A673 (cell line): ENCODE results near the gene RPS2. TPM values are rescaled to one million over a fixed set of nuclear protein-coding genes. Genes with fewer than 3 reads are reported as not detected.

Source experiments
- BruUV-seq: library from RNA; stranded (reverse); fragments of 400-500 nt; replicated peaks from 2 replicates; lab custom pipeline; 2021; lab: Mats Ljungman, UMichigan
- CTCF ChIA-PET: fragments of 300-600 bp; sonication (Branson Sonifier 250); formaldehyde crosslinking; loops from one replicate; lab custom pipeline; 2022; ENCODE audit warnings: antibody characterized with exemption; lab: Charles Lee
- POLR2A ChIA-PET: fragments of 300-600 bp; sonication (Branson Sonifier 250); formaldehyde crosslinking; loops from one replicate; lab custom pipeline; 2022; ENCODE audit warnings: antibody characterized with exemption; ENCODE audit not compliant: low non-redundant PET; lab: Charles Lee
- DNase-seq: peaks from one replicate; pipeline ENCODE4 v3.0.0-alpha.2; 2015; ENCODE audit warnings: low spot score
- H3K27ac ChIP-seq: fragments of 200-600 bp; sonication (generic); 2 replicates; pipeline ENCODE4 v1.5.1; 2016; ENCODE audit warnings: mixed run types, low read depth, mild to moderate bottlenecking, mixed read lengths, antibody characterized with exemption, low read length; ENCODE audit not compliant: poor library complexity, severe bottlenecking
- H3K27me3 ChIP-seq: fragments of 200-600 bp; sonication (generic); replicated peaks from 2 replicates; pipeline ENCODE4 v1.6.1; 2017; ENCODE audit warnings: mixed run types, low read depth, mild to moderate bottlenecking, mixed read lengths, antibody characterized with exemption, low read length; ENCODE audit not compliant: insufficient read depth, poor library complexity
- H3K36me3 ChIP-seq: fragments of 200-600 bp; sonication (generic); 2 replicates; pipeline ENCODE4 v1.6.1; 2016; ENCODE audit warnings: mixed run types, mild to moderate bottlenecking, mixed read lengths, antibody characterized with exemption, low read length; ENCODE audit not compliant: insufficient read depth, poor library complexity, severe bottlenecking
- H3K4me1 ChIP-seq: fragments of 200-600 bp; sonication (generic); 2 replicates; pipeline ENCODE4 v1.6.1; 2017; ENCODE audit warnings: mixed run types, mild to moderate bottlenecking, mixed read lengths, antibody characterized with exemption, low read length; ENCODE audit not compliant: insufficient read depth, poor library complexity, severe bottlenecking
- H3K4me3 ChIP-seq: fragments of 200-600 bp; sonication (generic); 2 replicates; pipeline ENCODE4 v1.5.1; 2016; ENCODE audit warnings: low read depth, mixed run types, mild to moderate bottlenecking, mixed read lengths, low read length; ENCODE audit not compliant: poor library complexity, severe bottlenecking
- H3K9me3 ChIP-seq: fragments of 200-600 bp; sonication (generic); 2 replicates; pipeline ENCODE4 v1.6.1; 2016; ENCODE audit warnings: mixed run types, low read depth, mild to moderate bottlenecking, mixed read lengths, antibody characterized with exemption, low read length; ENCODE audit not compliant: poor library complexity, severe bottlenecking
- EZH2 ChIP-seq: fragments of 200-600 bp; sonication (generic); IDR thresholded peaks from 2 replicates; pipeline ENCODE4 v1.6.1; 2017; ENCODE audit warnings: borderline replicate concordance, low read depth, mild to moderate bottlenecking, mixed read lengths, antibody characterized with exemption, low read length; ENCODE audit not compliant: poor library complexity, severe bottlenecking
- intact Hi-C: fragments of 100-400 bp; cut with micrococcal nuclease; formaldehyde crosslinking; loops from one replicate; pipeline ENCODE4 v1.10.0; 2022; ENCODE audit not compliant: unreplicated experiment
- total RNA-seq: library from RNA; stranded (reverse); gene quantifications from 2 replicates; pipeline ENCODE4 v1.2.3, GENCODE V29; 2021
- TF ChIP-seq, protein P1 (sequence below): fragments of 300-800, 200-600 bp; sonication (generic); conservative IDR thresholded peaks from 2 replicates; pipeline ENCODE4 v1.5.1; 2017; ENCODE audit warnings: low read depth, mild to moderate bottlenecking, antibody characterized with exemption, low read length, moderate library complexity, mixed read lengths

RPS2 gene
- total RNA-seq, 1 experiment from 2014 or later, result 3,326 TPM

DNA sequence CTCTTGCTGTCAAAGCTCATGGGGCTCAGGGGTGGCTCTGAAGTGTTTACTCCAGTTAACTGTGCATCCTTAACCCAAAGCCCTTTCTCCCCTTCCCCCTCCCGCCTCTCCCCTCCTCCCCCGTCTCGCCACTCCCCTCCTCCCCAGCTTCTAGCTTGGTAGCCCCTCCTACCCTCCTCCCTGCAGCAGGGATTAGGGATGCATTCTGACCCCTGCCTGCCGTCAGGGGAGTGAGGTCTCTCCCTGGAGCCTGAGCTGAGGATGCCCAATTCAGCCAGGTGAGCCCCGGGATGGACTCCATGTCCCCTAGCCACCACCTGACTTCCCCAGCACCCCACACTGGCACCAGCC, 48.0 kb downstream of the RPS2 start:
- ChIA-PET CTCF (interaction anchor here (0.6 kb wide), 1 partner anchor 11 kb away, joined by 7 read pairs; no protein-coding TSS in a partner anchor), POLR2A (interaction anchor here (0.6 kb wide), 1 partner anchor 30 kb away, joined by 3 read pairs; no protein-coding TSS in a partner anchor)
- no peaks in the 10 kb centered on the region for H3K9me3 ChIP-seq
- no peak for TF ChIP-seq EZH2
- TF ChIP-seq, protein P1, sequence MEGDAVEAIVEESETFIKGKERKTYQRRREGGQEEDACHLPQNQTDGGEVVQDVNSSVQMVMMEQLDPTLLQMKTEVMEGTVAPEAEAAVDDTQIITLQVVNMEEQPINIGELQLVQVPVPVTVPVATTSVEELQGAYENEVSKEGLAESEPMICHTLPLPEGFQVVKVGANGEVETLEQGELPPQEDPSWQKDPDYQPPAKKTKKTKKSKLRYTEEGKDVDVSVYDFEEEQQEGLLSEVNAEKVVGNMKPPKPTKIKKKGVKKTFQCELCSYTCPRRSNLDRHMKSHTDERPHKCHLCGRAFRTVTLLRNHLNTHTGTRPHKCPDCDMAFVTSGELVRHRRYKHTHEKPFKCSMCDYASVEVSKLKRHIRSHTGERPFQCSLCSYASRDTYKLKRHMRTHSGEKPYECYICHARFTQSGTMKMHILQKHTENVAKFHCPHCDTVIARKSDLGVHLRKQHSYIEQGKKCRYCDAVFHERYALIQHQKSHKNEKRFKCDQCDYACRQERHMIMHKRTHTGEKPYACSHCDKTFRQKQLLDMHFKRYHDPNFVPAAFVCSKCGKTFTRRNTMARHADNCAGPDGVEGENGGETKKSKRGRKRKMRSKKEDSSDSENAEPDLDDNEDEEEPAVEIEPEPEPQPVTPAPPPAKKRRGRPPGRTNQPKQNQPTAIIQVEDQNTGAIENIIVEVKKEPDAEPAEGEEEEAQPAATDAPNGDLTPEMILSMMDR, result no peak
- DNase-seq, result no peak
- peaks cover 58% of the 10 kb centered on the region for H3K27me3 ChIP-seq
- H3K27ac ChIP-seq, result no peak overlapping the region
- no peaks in the 10 kb centered on the region for H3K36me3 ChIP-seq
- no peaks in the 10 kb centered on the region for H3K4me1 ChIP-seq
- BruUV-seq, result no TSS peak
- intact Hi-C loops, result no loop called here
- no peak overlapping the region for H3K4me3 ChIP-seq

DNA sequence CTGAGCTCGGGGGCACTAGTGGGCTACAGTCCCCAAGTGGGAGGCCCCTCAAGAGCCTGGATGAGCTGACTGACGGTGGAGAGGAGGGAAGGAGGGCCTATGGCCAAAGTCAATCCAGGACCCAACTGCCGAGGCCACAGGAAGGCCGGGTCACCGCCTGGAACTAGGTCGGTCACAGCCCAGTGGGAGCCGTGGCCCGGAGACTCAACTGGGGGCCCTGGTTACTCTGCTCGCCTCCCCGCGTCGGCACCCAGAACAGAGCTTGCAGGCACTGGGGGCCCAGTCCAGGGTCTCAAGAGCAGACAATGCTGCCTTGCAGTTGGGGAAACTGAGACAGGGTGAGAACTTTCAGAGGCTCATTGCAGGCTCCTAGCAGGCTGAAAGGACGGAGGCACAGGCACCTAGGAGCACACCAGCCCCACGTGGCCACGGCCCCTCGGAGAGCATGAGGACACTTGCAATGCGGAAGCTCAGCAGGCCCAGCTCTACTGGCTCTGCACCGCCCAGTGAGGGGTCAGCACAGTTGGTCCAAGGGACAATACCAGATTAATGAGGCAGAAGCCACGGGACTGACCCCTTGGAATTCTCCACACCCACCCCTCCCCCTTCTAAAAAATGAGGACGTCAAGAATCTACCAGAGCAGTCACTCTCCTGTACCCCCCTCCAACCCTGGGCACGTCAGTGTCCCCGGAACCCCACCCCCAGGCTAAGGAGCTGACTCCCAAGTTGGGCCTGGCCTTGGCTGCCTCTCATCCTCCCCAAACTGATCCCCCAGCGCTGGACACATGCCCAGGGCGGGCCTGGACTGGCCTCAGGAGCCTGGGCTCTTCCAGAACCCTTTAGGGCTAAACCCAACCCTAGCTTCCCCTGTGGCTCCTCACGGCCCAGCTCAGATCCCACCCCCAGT, 48.6 kb downstream of the RPS2 start:
- intact Hi-C loops, result no loop called here
- no peaks in the 10 kb centered on the region for H3K36me3 ChIP-seq
- peaks cover 52% of the 10 kb centered on the region for H3K27me3 ChIP-seq
- no peak for DNase-seq
- ChIA-PET POLR2A (interaction anchor here (0.6 kb wide), 1 partner anchor 30 kb away, joined by 3 read pairs; no protein-coding TSS in a partner anchor), CTCF (interaction anchor here (0.6 kb wide), 1 partner anchor 11 kb away, joined by 7 read pairs; no protein-coding TSS in a partner anchor)
- no TSS peak for BruUV-seq
- no peak overlapping the region for H3K4me3 ChIP-seq
- no peaks in the 10 kb centered on the region for H3K4me1 ChIP-seq
- H3K9me3 ChIP-seq, result no peaks in the 10 kb centered on the region
- no peak overlapping the region for H3K27ac ChIP-seq
- TF ChIP-seq, protein P1, result no peak
- TF ChIP-seq EZH2, result no peak

- TF ChIP-seq, protein P1, result no peak
- no peak for TF ChIP-seq EZH2
- H3K4me3 ChIP-seq, result no peak overlapping the region
- no peaks in the 10 kb centered on the region for H3K36me3 ChIP-seq
- peaks cover 43% of the 10 kb centered on the region for H3K27me3 ChIP-seq
- no peak for DNase-seq
- POLR2A ChIA-PET, result no interaction called here
- no TSS peak for BruUV-seq
- H3K4me1 ChIP-seq, result no peaks in the 10 kb centered on the region
- no peak overlapping the region for H3K27ac ChIP-seq
- H3K9me3 ChIP-seq, result no peaks in the 10 kb centered on the region
- intact Hi-C loops, result no loop called here
- CTCF ChIA-PET, result no interaction called here
Observed at GRCh38 chr16:1914988-1915387, 49.6 kb downstream of the RPS2 start.
